T-helper 2 cell (primary cell): ENCODE data around the gene TAF13.

Experiments used
- DNase-seq, 5 experiments: peaks; one replicate each; pipeline versions ENCODE4 v3.0.0 to v3.0.0-alpha.2; 2012 to 2022
- total RNA-seq, 2 donors: gene quantifications; one replicate each; lab custom pipeline; 2026; lab: John Stamatoyannopoulos, UW

Gene TAF13
- total RNA-seq: 19.7 to 21.5 reads per million in 2 donors

- peak; percentile 70 to 93 (median 78) for DNase-seq
Measured at GRCh38 chr1:109075531-109076490, at the start of gene TAF13. TAF13 (minus strand) TSS chr1:109076003; CDS start chr1:109075947, 56 bp downstream.

- DNase-seq: no peak
Measured at GRCh38 chr1:109120356-109120755, 44.6 kb upstream of the TAF13 start.

GRCh38 chr1:109118089-109118488 is 42.3 kb upstream of the TAF13 start:
- DNase-seq: no peak

GRCh38 chr1:109116286-109116685 is 40.5 kb upstream of the TAF13 start:
- DNase-seq: no peak

- peak in 1 of 5 experiments; percentile 46 for DNase-seq
Measured at GRCh38 chr1:109115685-109116084, 39.9 kb upstream of the TAF13 start.

GRCh38 chr1:109114342-109114674 is 38.5 kb upstream of the TAF13 start:
- DNase-seq: no peak

GRCh38 chr1:109113590-109114341 is 38.0 kb upstream of the TAF13 start, which contains the start of gene ELAPOR1:
ELAPOR1 (plus strand) TSS chr1:109114115; CDS start chr1:109114184, 69 bp downstream.
- DNase-seq: peak; percentile 72 to 94 (median 90)

GRCh38 chr1:109112652-109113285 is 37.0 kb upstream of the TAF13 start:
- peak; percentile 78 to 85 (median 83) for DNase-seq

GRCh38 chr1:109112056-109112651 is 36.4 kb upstream of the TAF13 start:
- peak in 2 of 5 experiments; percentile 1 to 54 for DNase-seq

GRCh38 chr1:109111386-109112055 is 35.7 kb upstream of the TAF13 start:
- DNase-seq: no peak

- DNase-seq: no peak
Measured at GRCh38 chr1:109109906-109110305, 34.1 kb upstream of the TAF13 start.

- no peak for DNase-seq
Measured at GRCh38 chr1:109107785-109108184, 32.0 kb upstream of the TAF13 start.

- no peak for DNase-seq
Measured at GRCh38 chr1:109105881-109106280, 30.1 kb upstream of the TAF13 start.

- no peak for DNase-seq
Measured at GRCh38 chr1:109104364-109105151, 28.8 kb upstream of the TAF13 start.

GRCh38 chr1:109099938-109100773 is 24.4 kb upstream of the TAF13 start:
- peak; percentile 87 to 99 (median 96) for DNase-seq

- DNase-seq: no peak
Measured at GRCh38 chr1:109096120-109096519, 20.3 kb upstream of the TAF13 start.

- no peak for DNase-seq
Measured at GRCh38 chr1:109095631-109096030, 19.8 kb upstream of the TAF13 start.

- DNase-seq: no peak
Measured at GRCh38 chr1:109094871-109095270, 19.1 kb upstream of the TAF13 start.

- DNase-seq: no peak
Measured at GRCh38 chr1:109094377-109094803, 18.6 kb upstream of the TAF13 start.

- peak in 1 of 5 experiments; percentile 45 for DNase-seq
Measured at GRCh38 chr1:109091839-109092193, 16.0 kb upstream of the TAF13 start.
